Stimulated activated CD4-positive, alpha-beta T cell treated with anti-CD3 and anti-CD28 coated beads, Interleukin-2, amount 100 ng/mL, for 4 hours (primary cell): Measurements from ENCODE around the gene WDR64.

Experiments used
- DNase-seq: peaks from one replicate; pipeline ENCODE4 v3.0.0-alpha.2; 2020; ENCODE audit warnings: low read depth

WDR64 gene

DNA sequence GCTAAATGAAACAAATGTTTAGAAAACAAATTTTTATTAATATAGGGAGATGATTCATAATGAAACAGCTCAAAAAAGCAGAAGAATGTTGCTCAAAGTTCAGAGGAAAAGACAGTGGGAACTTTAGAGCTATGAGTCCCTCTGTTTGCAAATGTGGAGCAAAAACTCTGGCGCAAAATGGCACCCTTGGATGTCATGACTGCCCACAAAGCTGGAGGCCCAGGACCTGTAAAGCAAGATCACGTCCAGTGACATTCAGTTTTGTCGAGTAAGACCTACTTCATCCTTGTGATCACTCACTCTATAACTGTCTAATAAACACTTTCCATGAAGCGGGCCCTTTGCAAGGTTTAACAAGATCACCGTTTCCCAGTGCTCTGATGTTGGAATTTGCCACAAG is 186.8 kb downstream of the WDR64 start:
- no peak for DNase-seq

DNA sequence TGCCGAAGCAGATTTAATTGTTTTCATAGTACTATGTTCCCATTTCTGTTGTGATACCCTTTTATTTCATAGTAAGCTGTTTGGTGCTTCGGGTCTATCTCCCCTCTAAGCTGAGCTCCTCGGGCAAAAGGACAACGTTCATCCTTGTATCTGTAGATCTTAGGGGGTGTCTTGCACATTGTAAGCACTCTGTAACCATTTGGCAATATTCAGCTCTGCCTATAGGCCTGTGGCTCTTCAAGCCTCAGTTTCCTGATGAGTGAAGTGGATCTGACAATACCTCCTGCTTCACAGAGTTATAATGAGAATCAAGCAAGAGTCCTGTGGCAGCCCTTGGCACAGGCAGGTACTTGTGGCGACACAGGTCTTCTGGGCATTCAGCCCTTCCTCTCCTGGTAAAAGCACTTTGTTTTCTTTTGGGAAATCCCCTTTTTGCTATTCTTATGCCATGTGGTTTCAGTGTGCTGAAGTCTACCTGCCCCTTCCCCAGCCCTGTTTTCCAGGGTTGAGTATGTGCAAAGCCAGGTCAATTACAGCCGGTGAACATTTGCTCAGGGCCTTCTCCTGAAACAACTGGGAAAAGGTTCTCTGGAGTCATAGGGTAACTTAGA is 187.4 kb downstream of the WDR64 start:
- no peak for DNase-seq

DNA sequence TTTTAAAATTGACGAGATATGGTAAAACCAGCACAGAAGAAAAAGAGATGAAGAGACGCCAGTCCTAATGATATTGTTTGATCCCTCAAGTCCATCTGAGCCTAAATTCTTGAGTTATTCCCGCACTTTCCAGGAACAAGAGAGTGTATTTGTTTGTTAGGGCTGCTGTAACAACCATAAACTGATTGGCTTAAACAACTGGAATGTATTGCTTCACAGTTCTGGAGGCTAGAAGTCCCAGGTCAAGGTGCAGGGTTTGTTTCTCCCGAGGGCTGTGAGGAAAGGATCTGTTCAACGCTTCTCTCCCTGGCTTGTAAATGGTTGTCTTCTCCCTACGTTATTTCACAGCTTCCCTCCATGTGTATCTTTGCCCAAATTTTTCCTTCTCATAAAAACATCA is 188.1 kb downstream of the WDR64 start:
- DNase-seq, result no peak

DNA sequence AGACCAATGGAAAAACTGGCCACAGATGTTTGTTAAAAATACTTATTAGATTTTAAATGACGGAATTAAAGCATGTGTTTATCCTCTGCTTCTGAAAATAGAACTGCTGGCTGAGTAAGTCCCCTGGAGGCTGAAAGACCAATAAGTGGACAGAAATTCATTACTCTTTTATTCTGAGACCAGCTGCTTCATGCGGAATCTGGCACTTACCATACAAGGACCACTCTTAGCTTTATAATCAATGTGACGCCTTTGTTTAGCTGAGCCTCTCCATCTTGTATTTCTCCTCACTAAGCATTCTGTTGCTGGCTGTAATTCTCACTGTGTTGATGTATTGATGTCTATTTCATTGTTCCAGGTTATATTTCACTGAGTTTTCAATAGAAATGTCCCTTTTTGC is 189.6 kb downstream of the WDR64 start:
- DNase-seq, result no peak

DNA sequence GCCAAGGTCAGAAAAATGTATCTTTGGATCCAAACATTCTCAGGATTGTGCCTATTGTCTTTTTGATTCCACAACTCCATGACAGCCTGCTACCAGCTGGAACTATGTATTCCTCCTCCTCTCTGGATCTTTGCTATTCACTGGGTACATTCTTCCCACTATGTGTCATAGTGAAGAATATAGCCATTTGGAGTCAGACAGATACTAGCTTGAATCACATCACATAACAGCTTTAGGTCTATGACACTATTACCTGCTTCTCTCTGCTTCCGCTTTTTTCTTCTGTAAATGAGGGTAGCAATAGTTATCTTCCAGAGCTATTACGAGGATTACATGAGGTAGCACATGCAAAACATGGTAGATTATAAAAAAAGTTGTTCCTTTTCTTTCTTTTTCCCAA is 190.5 kb downstream of the WDR64 start:
- DNase-seq, result no peak

DNA sequence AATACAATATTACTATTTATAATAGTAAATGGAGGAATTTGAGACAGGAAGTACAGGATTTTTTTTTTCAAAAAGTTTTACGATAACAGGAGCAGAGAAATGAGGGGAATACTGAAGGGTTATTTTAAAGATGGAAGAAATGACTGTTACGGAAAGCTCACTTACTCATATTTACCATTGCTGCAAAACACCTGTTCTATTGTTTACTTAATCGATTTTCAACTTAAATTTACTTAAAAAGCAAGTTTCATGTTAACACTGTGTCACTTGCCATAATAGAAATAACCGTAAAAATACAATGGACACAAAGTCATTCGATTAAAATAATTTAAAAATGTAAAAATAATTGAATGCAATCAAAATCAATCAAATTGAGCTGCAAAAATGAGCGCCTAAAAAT is 192.5 kb downstream of the WDR64 start:
- no peak for DNase-seq

DNA sequence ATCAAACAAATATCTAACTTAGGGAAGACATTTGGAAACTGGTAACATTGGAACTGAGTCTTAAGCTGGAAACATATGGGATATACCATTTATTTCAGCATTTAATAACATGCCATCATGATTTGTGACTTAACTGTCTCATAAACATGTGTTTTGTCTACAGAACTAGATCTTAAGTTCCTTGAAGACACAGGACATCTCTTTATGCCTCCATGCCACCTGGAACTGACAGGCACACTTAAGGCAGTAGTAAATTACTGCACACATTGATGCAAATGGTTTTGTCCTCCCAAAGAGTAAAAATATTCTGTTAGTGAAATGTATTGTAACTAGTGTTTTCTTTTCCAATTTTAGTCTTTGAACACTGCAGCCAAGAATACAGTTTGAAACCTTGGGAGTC is 194.3 kb downstream of the WDR64 start:
- DNase-seq, result no peak

DNA sequence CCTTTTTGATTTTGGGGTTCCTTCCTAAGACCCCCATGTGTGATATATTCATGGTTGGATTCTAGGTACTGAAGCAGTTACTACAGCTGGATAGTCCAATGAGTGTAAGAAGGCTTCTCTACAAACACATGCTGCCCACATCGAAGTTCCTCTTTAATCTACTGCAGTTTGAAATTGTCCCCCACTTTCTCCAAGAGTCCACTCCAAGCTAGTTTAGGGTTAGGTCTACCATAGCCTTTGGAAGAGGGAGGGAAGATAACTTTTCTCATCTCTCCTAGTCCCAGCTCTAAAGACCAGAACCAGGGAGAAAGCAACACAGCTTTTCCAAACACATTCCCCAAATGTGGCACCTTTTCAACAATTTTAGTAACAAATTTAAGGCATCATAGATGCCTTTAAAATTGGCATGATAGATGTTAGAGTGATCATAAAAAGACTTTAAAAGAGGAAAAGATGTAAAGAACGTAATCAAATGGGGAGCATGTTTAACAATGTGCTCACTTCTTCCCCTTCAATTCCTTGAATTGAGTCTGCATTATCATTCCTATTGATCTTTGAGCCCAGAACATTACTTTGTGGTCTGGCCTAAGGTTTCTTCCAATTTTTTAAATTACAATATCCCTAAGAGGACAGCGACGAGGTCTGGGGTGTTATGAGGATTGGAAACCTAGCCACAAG is 194.9 kb downstream of the WDR64 start:
- DNase-seq, result no peak

DNA sequence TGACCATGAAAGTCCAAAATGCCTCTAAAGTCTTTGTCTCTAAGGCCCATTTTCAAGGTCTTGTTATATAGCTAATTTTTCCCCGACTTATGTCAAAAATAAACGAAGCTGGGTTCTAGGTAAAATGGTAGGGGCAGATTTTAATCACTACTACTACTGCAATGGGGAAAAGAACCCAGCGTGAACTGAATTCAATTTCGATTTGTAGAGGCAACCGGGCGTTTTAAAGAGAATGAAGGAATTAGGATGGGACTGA is 195.4 kb downstream of the WDR64 start:
- DNase-seq, result no peak

DNA sequence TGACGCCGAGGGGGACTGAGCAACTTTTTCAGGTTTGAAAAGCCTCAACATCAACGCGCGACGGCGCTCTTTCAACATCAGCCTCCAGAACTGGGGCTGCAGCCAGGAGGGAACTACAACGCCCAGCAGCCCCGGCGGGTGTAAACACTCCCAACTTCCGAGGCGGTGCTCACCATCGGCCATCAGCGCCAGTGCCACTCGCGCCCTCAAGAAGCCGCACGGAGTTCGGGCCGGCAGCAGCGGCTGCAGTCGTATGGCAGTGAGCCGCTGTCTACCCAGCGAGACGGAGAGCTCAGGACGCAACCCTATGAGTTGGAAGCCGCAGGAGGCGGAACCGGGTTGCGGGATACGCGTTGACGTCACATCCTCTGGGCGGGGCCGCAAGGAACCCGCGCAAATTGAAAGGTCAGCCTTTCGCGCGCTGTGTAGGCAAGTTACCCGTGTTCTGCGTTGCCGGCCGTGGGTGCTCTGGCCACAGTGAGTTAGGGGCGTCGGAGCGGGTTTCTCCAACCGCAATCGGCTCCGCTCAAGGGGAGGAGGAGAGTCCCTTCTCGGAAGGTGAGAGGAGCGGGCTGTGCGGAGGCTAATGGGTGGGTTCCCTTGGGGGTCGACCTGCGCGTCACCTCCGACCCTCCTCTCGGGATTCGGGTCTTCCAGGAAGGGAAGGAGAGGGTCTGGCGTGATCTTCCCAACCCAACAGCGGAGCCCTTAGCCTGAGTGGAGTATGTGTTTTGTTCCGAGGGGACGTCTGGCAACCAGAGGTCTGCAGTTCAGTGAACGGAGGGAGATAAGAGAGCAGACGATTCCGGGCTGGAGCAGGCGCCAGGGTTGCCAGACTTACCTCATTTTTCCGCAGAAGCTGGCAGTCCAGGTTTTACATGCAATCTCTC is 196.0 kb downstream of the WDR64 start, which contains the start of gene EXO1:
EXO1 (plus strand) TSS at position 409 of the 890 bp plus-strand sequence. CDS start 2,222 bp downstream, outside the sequence.
- peak; percentile 78 for DNase-seq

DNA sequence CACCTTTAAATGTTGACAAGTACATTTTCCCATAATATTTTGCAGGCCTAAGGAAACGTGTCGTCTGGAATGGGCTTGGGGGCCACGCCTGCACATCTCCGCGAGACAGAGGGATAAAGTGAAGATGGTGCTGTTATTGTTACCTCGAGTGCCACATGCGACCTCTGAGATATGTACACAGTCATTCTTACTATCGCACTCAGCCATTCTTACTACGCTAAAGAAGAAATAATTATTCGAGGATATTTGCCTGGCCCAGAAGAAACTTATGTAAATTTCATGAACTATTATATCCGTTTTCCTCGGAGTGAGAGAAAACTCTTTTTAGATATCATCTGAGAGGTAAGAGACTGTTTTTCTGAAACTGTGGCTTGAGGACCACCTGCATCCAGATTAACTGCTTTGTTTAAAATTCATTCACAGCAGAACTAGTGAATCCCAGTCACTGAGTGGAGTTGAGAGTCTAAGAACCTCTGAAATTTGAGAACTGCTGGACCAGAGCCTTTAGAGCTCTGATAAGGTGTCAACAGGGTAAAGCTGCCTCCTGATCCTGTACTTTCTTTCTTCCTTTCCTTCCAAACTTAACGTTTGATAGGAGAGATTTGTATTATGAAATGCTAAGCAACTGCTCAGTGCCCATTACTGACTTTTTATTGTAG is 196.7 kb downstream of the WDR64 start:
- DNase-seq, result no peak

DNA sequence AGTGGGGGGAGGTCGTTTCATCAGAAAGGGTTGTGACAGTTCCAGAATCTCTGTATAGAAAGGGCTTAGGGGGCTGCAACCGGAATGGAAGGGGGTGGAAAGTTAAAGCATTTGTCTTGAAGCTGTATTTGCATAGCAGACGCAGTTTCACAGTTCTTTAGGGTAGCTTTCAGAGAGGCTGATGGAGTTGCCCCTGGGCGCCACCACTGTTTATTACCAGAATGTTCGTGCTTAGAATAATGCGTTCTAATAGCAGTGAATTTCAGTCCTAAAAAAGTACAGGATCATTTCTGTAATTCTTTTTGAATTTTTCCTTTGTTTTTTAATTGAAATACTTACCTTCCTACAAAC is 197.2 kb downstream of the WDR64 start:
- DNase-seq, result no peak
